GM12878 (cell line): ENCODE results near the gene LYPD6. TPM values are rescaled to one million over a fixed set of nuclear protein-coding genes. Genes with fewer than 3 reads are reported as not detected.

Experiments used
- ATAC-seq: fragments of 200-7000 bp; cut with Tn5 transposase; 3 replicates; pipeline ENCODE4 v1.9.1; 2020; ENCODE audit warnings: mild to moderate bottlenecking, moderate library complexity
- BruUV-seq: library from RNA; stranded (reverse); fragments of 400-500 nt; replicated peaks from 2 replicates; lab custom pipeline; 2021; lab: Mats Ljungman, UMichigan
- CTCF ChIA-PET: fragments of 300-600 bp; sonication (Branson Sonifier 250); formaldehyde crosslinking; extraction: SDS; loops from one replicate; lab custom pipeline; 2021; ENCODE audit warnings: inconsistent platforms; lab: Yijun Ruan, JAX
- POLR2A ChIA-PET: fragments of 350-600 bp; formaldehyde crosslinking; extraction: SDS; loops from one replicate; lab custom pipeline; 2021; ENCODE audit warnings: inconsistent platforms; lab: Charles Lee
- RAD21 ChIA-PET: fragments of 300-600 bp; sonication (Branson Sonifier 250); formaldehyde crosslinking; loops from one replicate; lab custom pipeline; 2023; ENCODE audit warnings: antibody characterized with exemption; ENCODE audit not compliant: unreplicated experiment; lab: Charles Lee
- SMC1A ChIA-PET: fragments of 300-600 bp; sonication (Branson Sonifier 250); formaldehyde crosslinking; loops from one replicate; lab custom pipeline; 2023; ENCODE audit not compliant: unreplicated experiment, uncharacterized antibody; lab: Charles Lee
- DNase-seq: peaks from one replicate; pipeline ENCODE4 v3.0.0-alpha.2; 2011; ENCODE audit warnings: low read depth, low spot score
- FAIRE-seq: peaks from 3 replicates; lab custom pipeline; 2011; peaks lifted over from hg19 to GRCh38; lab: Jason Lieb, UNC
- H2AFZ ChIP-seq: 2 replicates; pipeline ENCODE4 v1.6.0; 2011; ENCODE audit warnings: low read depth, low read length, control low read depth; ENCODE audit not compliant: control insufficient read depth
- H3K27ac ChIP-seq: 2 replicates; pipeline ENCODE4 v1.5.1; 2011; ENCODE audit warnings: control low read depth; ENCODE audit not compliant: control insufficient read depth, insufficient read depth
- H3K27me3 ChIP-seq, 2 experiments: replicated peaks in 1 of 2; 2 replicates each; pipeline versions ENCODE4 v1.6.0 to v1.6.1; 2011; ENCODE audit warnings: low read length in 1 of 2; ENCODE audit not compliant: control insufficient read depth in 2 of 2, insufficient read depth in 2 of 2
- H3K36me3 ChIP-seq, 2 experiments: 2 replicates each; pipeline ENCODE4 v1.5.1; 2011; ENCODE audit warnings: low read length in 1 of 2; ENCODE audit not compliant: control insufficient read depth in 2 of 2, insufficient read depth in 2 of 2
- H3K4me1 ChIP-seq: 2 replicates; pipeline ENCODE4 v1.6.1; 2011; ENCODE audit warnings: mild to moderate bottlenecking, low read length, moderate library complexity, mixed read lengths; ENCODE audit not compliant: control insufficient read depth, insufficient read depth
- H3K4me2 ChIP-seq: 2 replicates; pipeline ENCODE4 v1.6.0; 2011; ENCODE audit warnings: control low read depth; ENCODE audit not compliant: control insufficient read depth, insufficient read depth
- H3K4me3 ChIP-seq: fragments of 200-600 bp; sonication (generic); 2 replicates; pipeline ENCODE4 v1.5.1; 2016
- H3K79me2 ChIP-seq: 2 replicates; pipeline ENCODE4 v1.6.0; 2011; ENCODE audit warnings: low read length; ENCODE audit not compliant: control insufficient read depth, insufficient read depth
- H3K9ac ChIP-seq: 2 replicates; pipeline ENCODE4 v1.8.0; 2011; ENCODE audit warnings: low read length, control low read depth, mixed read lengths; ENCODE audit not compliant: control insufficient read depth, insufficient read depth
- H3K9me3 ChIP-seq: replicated peaks from 3 replicates; pipeline ENCODE4 v1.5.1; 2011; ENCODE audit warnings: mild to moderate bottlenecking, low read length; ENCODE audit not compliant: control insufficient read depth, insufficient read depth
- H4K20me1 ChIP-seq: 2 replicates; pipeline ENCODE4 v1.6.0; 2011; ENCODE audit not compliant: control insufficient read depth, insufficient read depth
- CBX5 ChIP-seq: sonication (generic); IDR thresholded peaks from 2 replicates; pipeline ENCODE4 v1.6.1; 2016; ENCODE audit warnings: low read depth, moderate library complexity, mild to moderate bottlenecking, inconsistent platforms
- CEBPZ ChIP-seq: fragments of 150-350 bp; IDR thresholded peaks from 2 replicates; pipeline ENCODE4 v1.6.1; 2016; ENCODE audit warnings: low read depth, low read length
- CHD4 ChIP-seq: fragments of 200-600 bp; sonication (generic); IDR thresholded peaks from 2 replicates; pipeline ENCODE4 v1.6.1; 2016; ENCODE audit warnings: mild to moderate bottlenecking
- CREB1 ChIP-seq: IDR thresholded peaks from 2 replicates; pipeline ENCODE4 v1.6.1; 2012; ENCODE audit warnings: low read depth, mild to moderate bottlenecking, inconsistent platforms
- MEF2A ChIP-seq: IDR thresholded peaks from 2 replicates; pipeline ENCODE4 v1.6.1; 2011; ENCODE audit warnings: low read depth, mild to moderate bottlenecking, low read length, moderate library complexity; ENCODE audit not compliant: insufficient read depth
- MEF2B ChIP-seq: fragments of 450-650 bp; IDR thresholded peaks from 2 replicates; pipeline ENCODE4 v1.6.1; 2018; ENCODE audit warnings: mild to moderate bottlenecking, moderate library complexity; ENCODE audit not compliant: partially characterized antibody, poor library complexity, severe bottlenecking
- NKRF ChIP-seq: fragments of 450-650 bp; conservative IDR thresholded peaks from 2 replicates; pipeline ENCODE4 v1.6.1; 2017; ENCODE audit warnings: mild to moderate bottlenecking, moderate library complexity
- NRF1 ChIP-seq: conservative IDR thresholded peaks from 2 replicates; pipeline ENCODE4 v1.6.1; 2011; ENCODE audit warnings: mild to moderate bottlenecking, low read depth, low read length, improper control_type of control experiment
- PAX8 ChIP-seq: fragments of 450-650 bp; IDR thresholded peaks from 2 replicates; pipeline ENCODE4 v1.6.1; 2017; ENCODE audit warnings: mild to moderate bottlenecking, moderate library complexity
- POLR2AphosphoS5 ChIP-seq: IDR thresholded peaks from 2 replicates; pipeline ENCODE4 v1.6.1; 2011; ENCODE audit warnings: mild to moderate bottlenecking, low read length, inconsistent platforms
- RAD21 ChIP-seq: IDR thresholded peaks from 2 replicates; pipeline ENCODE4 v1.6.1; 2011; ENCODE audit warnings: mild to moderate bottlenecking, low read depth, low read length, moderate library complexity; ENCODE audit not compliant: insufficient read depth
- SMAD5 ChIP-seq: IDR thresholded peaks from 2 replicates; pipeline ENCODE4 v1.6.1; 2016; ENCODE audit warnings: antibody characterized with exemption, low read depth
- SREBF2 ChIP-seq: IDR thresholded peaks from 2 replicates; pipeline ENCODE4 v1.6.1; 2012; ENCODE audit warnings: mild to moderate bottlenecking, low read length
- ZSCAN29 ChIP-seq: fragments of 450-650 bp; IDR thresholded peaks from 2 replicates; pipeline ENCODE4 v1.6.1; 2017; ENCODE audit warnings: mild to moderate bottlenecking, moderate library complexity
- ZZZ3 ChIP-seq: IDR thresholded peaks from 2 replicates; pipeline ENCODE4 v1.6.1; 2011; ENCODE audit warnings: low read depth; ENCODE audit not compliant: control insufficient read depth, insufficient read length
- WGBS: methylation state at CpG from one replicate; pipeline ENCODE4 v1.1.6; 2016; ENCODE audit warnings: low lambda C conversion rate; ENCODE audit not compliant: insufficient replicate concordance, insufficient coverage; ENCODE audit errors: missing lambda C conversion rate; 5-methylcytosine and 5-hydroxymethylcytosine counted together
- in situ Hi-C: fragments of 300-500 bp; cut with MboI; formaldehyde crosslinking; loops from 9 replicates; pipeline ENCODE4 v1.14.3; 2018; ENCODE audit warnings: mixed read lengths
- intact Hi-C: fragments of 100-400 bp; cut with micrococcal nuclease; formaldehyde crosslinking; loops from one replicate; pipeline ENCODE4 v1.14.2; 2022; ENCODE audit not compliant: unreplicated experiment
- polyA plus RNA-seq, 11 experiments: library from polyadenylated mRNA; depleted of rRNA in 4 of 11; unstranded in 6 of 11; stranded (reverse) in 5 of 11; fragments of >200 nt; fragmentation: Nextera tagmentation in 4 of 11; fragmentation: Illumina TruSeq in 1 of 11; extraction: Ambion mirVana in 4 of 11; extraction: Trizol in 1 of 11; gene quantifications; 1 replicate in 1 of 11; 2 replicates in 10 of 11; pipeline versions ENCODE4 v1.2.1 to v1.2.3, GENCODE V29; 2011 to 2016; ENCODE audit warnings: inconsistent platforms in 2 of 11, missing spikeins in 2 of 11, low read depth in 1 of 11
- total RNA-seq, 4 experiments: library from RNA; depleted of rRNA in 3 of 4; stranded (reverse); fragments of >200 nt in 3 of 4; fragmentation: Illumina TruSeq in 1 of 4; extraction: Trizol in 1 of 4; gene quantifications; 2 replicates each; pipeline versions ENCODE4 v1.2.1 to v1.2.3, GENCODE V29; 2013 to 2021
- TF ChIP-seq, protein P1 (sequence below): fragments of 450-650 bp; IDR thresholded peaks from 2 replicates; pipeline ENCODE4 v1.6.1; 2017; ENCODE audit warnings: borderline replicate concordance
- TF ChIP-seq, protein P2 (sequence below): IDR thresholded peaks from 2 replicates; pipeline ENCODE4 v1.6.1; 2011; ENCODE audit warnings: low read depth, low read length, improper control_type of control experiment, borderline replicate concordance

LYPD6 gene
- total and polyA plus RNA-seq, 10 of the 15 experiments (the other 5 are each of a cell fraction or from before 2014, with no cell fraction given), result not detected

DNA sequence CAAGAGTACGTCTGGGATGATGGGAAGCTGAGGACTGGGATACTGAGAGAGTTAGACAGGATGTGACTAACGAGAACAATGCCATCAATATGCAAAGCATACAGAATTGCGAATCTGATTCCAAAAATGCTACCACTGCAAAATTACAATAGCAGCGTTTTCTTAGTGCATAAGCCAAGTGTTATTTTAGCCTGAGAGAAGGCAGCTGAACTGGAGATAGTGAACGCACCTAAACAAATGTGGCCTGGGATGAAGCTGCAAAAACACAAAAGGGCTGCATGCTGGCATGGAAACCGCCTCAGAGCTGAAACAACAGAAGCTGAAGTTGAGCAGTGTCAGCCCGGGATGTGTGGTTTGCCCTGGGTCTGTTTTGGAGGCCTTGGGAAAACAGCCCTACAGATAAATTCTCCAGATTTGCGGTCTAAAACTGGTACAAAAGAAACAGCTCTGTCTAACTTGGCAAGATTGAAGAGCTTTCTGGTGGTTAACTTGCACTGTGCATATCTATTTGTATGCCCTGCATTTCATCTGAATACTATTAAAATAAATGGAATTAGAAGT is 45.5 kb downstream of the LYPD6 start (continued):
- TF ChIP-seq, protein P1, sequence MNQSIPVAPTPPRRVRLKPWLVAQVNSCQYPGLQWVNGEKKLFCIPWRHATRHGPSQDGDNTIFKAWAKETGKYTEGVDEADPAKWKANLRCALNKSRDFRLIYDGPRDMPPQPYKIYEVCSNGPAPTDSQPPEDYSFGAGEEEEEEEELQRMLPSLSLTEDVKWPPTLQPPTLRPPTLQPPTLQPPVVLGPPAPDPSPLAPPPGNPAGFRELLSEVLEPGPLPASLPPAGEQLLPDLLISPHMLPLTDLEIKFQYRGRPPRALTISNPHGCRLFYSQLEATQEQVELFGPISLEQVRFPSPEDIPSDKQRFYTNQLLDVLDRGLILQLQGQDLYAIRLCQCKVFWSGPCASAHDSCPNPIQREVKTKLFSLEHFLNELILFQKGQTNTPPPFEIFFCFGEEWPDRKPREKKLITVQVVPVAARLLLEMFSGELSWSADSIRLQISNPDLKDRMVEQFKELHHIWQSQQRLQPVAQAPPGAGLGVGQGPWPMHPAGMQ, result no peak
- TF ChIP-seq ZSCAN29 (no peak), ZZZ3 (no peak), CEBPZ (no peak), CBX5 (no peak), MEF2A (no peak)

DNA sequence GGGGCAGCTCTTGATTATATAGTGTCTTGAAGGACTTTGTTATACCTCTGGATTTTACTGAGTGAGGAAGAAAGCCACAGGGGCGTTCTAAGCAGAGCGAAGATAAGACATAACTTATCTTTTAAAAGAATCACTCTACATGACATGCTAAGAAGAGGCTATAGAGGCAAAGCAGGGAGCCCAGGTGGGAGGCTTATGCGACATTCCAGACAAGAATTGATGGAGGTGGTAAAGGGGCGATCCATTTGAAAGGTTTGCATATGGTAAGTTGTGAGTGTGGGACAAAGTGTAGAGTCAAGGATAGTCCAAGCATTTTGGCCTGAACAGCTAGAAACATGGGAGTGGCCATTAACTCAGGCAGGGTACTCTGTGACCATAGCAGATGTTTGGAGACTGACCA is 49.8 kb downstream of the LYPD6 start:
- in situ Hi-C loops, result no loop called here
- TF ChIP-seq CHD4 (no peak), POLR2AphosphoS5 (no peak), PAX8 (no peak), SREBF2 (no peak), NKRF (no peak), SMAD5 (no peak), MEF2B (no peak), NRF1 (no peak), CREB1 (no peak), RAD21 (no peak)
- TF ChIP-seq, protein P2, sequence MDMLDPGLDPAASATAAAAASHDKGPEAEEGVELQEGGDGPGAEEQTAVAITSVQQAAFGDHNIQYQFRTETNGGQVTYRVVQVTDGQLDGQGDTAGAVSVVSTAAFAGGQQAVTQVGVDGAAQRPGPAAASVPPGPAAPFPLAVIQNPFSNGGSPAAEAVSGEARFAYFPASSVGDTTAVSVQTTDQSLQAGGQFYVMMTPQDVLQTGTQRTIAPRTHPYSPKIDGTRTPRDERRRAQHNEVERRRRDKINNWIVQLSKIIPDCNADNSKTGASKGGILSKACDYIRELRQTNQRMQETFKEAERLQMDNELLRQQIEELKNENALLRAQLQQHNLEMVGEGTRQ, result no peak

More for the DNA sequence above, 49.8 kb downstream of the LYPD6 start:
- ATAC-seq, result no peak
- no TSS peak for BruUV-seq
- no peak overlapping the region for H3K27ac ChIP-seq
- H3K9me3 ChIP-seq, result no peaks in the 10 kb centered on the region
- ChIA-PET RAD21 (no interaction called here), CTCF (interaction anchor here (0.7 kb wide), 1 partner anchor 363 kb away, joined by 3 read pairs; no protein-coding TSS in a partner anchor), POLR2A (no interaction called here), SMC1A (no interaction called here)
- intact Hi-C loops, result loop anchor here (5.0 kb wide), 1 partner anchor 52 kb away; no protein-coding TSS in a partner anchor
- WGBS, result 24% methylated on average over 4 of the region's 4 CpGs
- DNase-seq, result no peak
- H3K4me2 ChIP-seq, result no peak overlapping the region
- no peak for FAIRE-seq
- H4K20me1 ChIP-seq, result no peaks in the 10 kb centered on the region; the same call in 1 of the 2 replicates
- no peak overlapping the region for H3K9ac ChIP-seq
- no peaks in the 10 kb centered on the region for H3K36me3 ChIP-seq
- H3K4me1 ChIP-seq, result no peaks in the 10 kb centered on the region
- no peaks in the 10 kb centered on the region for H3K79me2 ChIP-seq
- no peak overlapping the region for H3K4me3 ChIP-seq
- H2AFZ ChIP-seq, result no peak overlapping the region
- H3K27me3 ChIP-seq, result no peaks in the 10 kb centered on the region
